ENCODE data around the gene PTCRA. TPM values are rescaled to one million over a fixed set of nuclear protein-coding genes. Genes with fewer than 3 reads are reported as not detected.
"Not testable (repeated sequence)": the region's sequence is repeated elsewhere in the genome, so short reads cannot be mapped to it uniquely, and the experiment has no call there.

PTCRA gene
- total RNA-seq, 2 donors from 2014 or later, result not detected

DNA sequence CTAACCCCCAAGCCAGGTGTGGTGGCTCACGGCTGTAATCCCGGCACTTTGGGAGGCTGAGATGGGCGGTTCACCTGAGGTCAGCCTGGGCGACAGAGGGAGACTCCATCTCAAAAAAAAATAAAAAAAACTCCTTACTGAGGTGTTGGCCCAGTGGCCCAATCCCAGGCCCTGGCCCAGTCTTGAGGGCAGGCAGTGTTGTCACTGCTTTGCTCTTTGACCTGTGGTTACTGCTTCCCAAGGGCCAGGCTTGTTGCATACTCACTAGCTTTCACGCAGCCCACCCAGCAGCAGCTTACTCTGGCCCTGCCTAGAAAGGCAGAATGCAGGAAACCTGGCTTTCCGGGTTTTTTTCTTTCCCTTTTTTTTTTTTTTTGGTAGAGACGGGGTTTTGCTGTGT is 26.6 kb downstream of the PTCRA start:
- H3K36me3 ChIP-seq, result peaks cover 30% of the 10 kb centered on the region
- no peak for TF ChIP-seq CTCF (IDR thresholded peaks at IDR 0.05)
- ATAC-seq (ENCODE audit: insufficient number of reproducible peaks, low FRiP score, low read depth), result no peak

DNA sequence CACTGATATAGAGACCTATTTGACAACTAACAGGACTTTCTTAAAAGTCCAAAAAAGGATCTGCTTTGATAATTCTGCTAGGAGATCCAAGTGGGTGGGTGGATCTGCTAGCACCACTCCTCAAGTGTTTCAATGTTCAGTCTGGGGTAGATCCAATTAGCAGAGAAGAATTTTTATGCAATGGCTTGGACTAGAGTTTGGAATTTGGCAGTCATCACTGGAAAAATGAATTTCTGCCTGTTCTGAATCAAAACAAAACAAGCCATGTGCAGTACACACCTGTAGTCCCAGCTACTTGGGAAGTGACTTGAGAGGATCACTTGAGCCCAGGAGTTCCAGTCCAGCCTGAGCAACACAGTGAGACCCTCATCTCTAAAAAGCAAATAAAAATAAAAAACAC is 32.1 kb downstream of the PTCRA start:
- no peak overlapping the region for H3K4me3 ChIP-seq
- TF ChIP-seq CTCF (IDR thresholded peaks at IDR 0.05), result no peak
- H3K9me3 ChIP-seq, result no peaks in the 10 kb centered on the region
- DNase-seq (ENCODE audit: low spot score) (no peak), ATAC-seq (ENCODE audit: insufficient number of reproducible peaks, low FRiP score, low read depth) (no peak)
- H3K36me3 ChIP-seq, result peaks cover 3% of the 10 kb centered on the region
- no peak overlapping the region for H3K27ac ChIP-seq
- peaks cover 0 to 10% of the 10 kb centered on the region in 2 donors for H3K4me1 ChIP-seq (ENCODE audit: control insufficient read depth in 1 of 2, low read depth in 2 of 2)
- no peaks in the 10 kb centered on the region for H3K27me3 ChIP-seq (replicated peaks; ENCODE audit: insufficient read depth)

More for the DNA sequence above, 26.6 kb downstream of the PTCRA start:
- no peak overlapping the region for H3K27ac ChIP-seq
- H3K9me3 ChIP-seq, result no peaks in the 10 kb centered on the region
- H3K27me3 ChIP-seq (replicated peaks; ENCODE audit: insufficient read depth), result no peaks in the 10 kb centered on the region
- H3K4me3 ChIP-seq, result no peak overlapping the region
- H3K4me1 ChIP-seq (ENCODE audit: control insufficient read depth in 1 of 2, low read depth in 2 of 2), result no peaks in the 10 kb centered on the region
- no peak for DNase-seq (ENCODE audit: low spot score)

DNA sequence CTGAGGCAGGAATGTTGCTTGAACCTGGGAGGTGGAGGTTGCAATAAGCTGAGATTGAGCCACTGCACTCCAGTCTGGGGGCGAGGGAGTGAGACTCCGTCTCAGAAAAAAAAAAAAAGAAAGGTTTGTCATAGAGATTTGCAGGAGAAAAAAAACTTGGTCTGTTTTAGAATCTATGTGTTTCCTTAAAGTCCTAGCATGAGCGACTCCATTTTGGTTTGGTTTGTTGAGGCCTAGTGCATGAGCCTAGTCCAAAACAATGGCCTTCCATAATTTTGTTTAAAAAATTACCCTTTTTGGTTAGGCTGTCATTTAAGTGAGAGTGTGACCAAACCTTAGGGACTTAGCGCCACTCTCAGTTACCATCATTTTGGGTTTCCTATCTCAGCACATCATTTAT is 36.5 kb downstream of the PTCRA start:
- Histone ChIP-seq H3K27me3 (replicated peaks; ENCODE audit: insufficient read depth) (no peaks in the 10 kb centered on the region), H3K4me3 (no peak overlapping the region), H3K36me3 (no peaks in the 10 kb centered on the region), H3K4me1 (ENCODE audit: control insufficient read depth in 1 of 2, low read depth in 2 of 2) (peaks cover 0 to 10% of the 10 kb centered on the region in 2 donors), H3K27ac (no peak overlapping the region), H3K9me3 (no peaks in the 10 kb centered on the region)
- TF ChIP-seq CTCF (IDR thresholded peaks at IDR 0.05), result no peak
- ATAC-seq (ENCODE audit: insufficient number of reproducible peaks, low FRiP score, low read depth) (no peak), DNase-seq (ENCODE audit: low spot score) (no peak)

DNA sequence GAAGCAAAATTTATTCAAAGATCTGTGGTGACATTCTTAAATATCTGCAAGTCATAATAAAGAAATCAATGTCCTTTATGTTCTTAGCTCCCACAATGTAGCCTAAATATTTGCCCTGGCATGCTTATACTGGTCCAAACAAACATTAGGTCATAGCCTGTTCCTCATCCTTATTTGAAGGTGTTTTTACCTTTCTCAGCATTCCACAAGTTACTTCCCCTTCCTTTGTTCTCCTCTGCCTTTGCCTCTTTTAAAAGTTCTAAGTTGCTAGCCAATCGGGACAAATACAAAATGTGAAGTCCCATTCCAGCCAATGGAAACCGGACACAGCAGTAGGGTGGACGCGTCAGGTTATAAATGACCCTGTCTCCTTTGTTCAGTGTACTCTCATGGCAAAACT is 38.6 kb downstream of the PTCRA start:
- not testable (repeated sequence) for H3K27ac ChIP-seq; DNase-seq (ENCODE audit: low spot score); ATAC-seq (ENCODE audit: insufficient number of reproducible peaks, low FRiP score, low read depth); H3K4me1 ChIP-seq (ENCODE audit: control insufficient read depth in 1 of 2, low read depth in 2 of 2); H3K4me3 ChIP-seq; H3K9me3 ChIP-seq; H3K36me3 ChIP-seq; H3K27me3 ChIP-seq (replicated peaks; ENCODE audit: insufficient read depth)

DNA sequence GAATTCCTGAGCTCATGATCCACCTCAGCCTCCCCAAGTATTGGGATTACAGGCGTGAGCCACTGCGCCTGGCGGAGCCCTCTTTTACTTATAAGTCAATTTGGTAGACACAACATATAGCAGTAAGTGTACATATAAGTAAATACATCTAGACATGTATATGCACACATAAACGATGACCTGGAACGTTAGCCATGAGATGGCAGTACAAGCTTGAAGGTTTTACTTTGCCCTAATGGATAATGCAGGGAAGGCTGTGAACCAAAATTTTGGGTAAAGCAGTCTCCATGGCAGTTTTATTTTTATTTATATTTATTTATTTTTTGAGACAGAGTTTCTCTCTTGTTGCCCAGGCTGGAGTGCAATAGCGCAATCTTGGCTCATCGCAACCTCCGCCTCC is 42.3 kb downstream of the PTCRA start:
- DNase-seq (ENCODE audit: low spot score) (no peak), ATAC-seq (ENCODE audit: insufficient number of reproducible peaks, low FRiP score, low read depth) (no peak)
- peaks cover 6 to 17% of the 10 kb centered on the region in 2 donors for H3K4me1 ChIP-seq (ENCODE audit: control insufficient read depth in 1 of 2, low read depth in 2 of 2)
- H3K4me3 ChIP-seq, result no peak overlapping the region
- no peaks in the 10 kb centered on the region for H3K9me3 ChIP-seq
- no peaks in the 10 kb centered on the region for H3K27me3 ChIP-seq (replicated peaks; ENCODE audit: insufficient read depth)
- TF ChIP-seq CTCF (IDR thresholded peaks at IDR 0.05), result no peak
- H3K27ac ChIP-seq, result no peak overlapping the region
- no peaks in the 10 kb centered on the region for H3K36me3 ChIP-seq

- Histone ChIP-seq H3K4me3 (peak overlapping the region; percentile 80), H3K9me3 (no peaks in the 10 kb centered on the region), H3K27me3 (replicated peaks; ENCODE audit: insufficient read depth) (no peaks in the 10 kb centered on the region), H3K27ac (no peak overlapping the region), H3K4me1 (ENCODE audit: control insufficient read depth in 1 of 2, low read depth in 2 of 2) (peaks cover 6 to 17% of the 10 kb centered on the region in 2 donors), H3K36me3 (peaks cover 9% of the 10 kb centered on the region)
- ATAC-seq (ENCODE audit: insufficient number of reproducible peaks, low FRiP score, low read depth), result no peak
- no peak for DNase-seq (ENCODE audit: low spot score)
- TF ChIP-seq CTCF (IDR thresholded peaks at IDR 0.05), result no peak
Measured at GRCh38 chr6:42959917-42960242, 44.0 kb downstream of the PTCRA start.

Measured in thoracic aorta (tissue), 2 donors.